HG02938 (cell line): ENCODE measurements around the gene USP2.

Experiments used
- ATAC-seq: cut with Tn5 transposase; IDR thresholded peaks from one replicate; pipeline ENCODE4 v1.9.1; 2021; ENCODE audit warnings: mild to moderate bottlenecking, moderate library complexity; ENCODE audit not compliant: unreplicated experiment

The USP2 gene

DNA sequence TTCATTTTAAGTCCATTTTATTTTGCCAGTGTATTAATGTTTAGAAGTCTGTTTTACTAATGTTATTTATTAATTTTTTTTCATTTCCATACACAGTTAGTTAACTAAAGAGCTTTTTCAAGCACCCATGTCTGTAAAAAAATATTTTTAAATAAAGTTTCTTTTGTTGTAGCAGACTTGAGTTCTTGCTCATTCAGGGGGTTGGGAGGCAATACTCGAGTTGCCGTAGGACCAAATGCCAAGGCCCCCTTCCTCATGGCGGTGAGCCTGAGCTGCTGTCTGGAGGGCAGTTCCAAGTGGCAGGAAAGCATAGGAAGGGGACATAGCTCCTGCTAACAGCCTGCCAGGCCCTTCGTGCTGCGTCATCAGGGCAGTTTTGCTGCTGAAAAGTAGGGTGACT lies 73.5 kb downstream of the USP2 start:
- no peak for ATAC-seq

DNA sequence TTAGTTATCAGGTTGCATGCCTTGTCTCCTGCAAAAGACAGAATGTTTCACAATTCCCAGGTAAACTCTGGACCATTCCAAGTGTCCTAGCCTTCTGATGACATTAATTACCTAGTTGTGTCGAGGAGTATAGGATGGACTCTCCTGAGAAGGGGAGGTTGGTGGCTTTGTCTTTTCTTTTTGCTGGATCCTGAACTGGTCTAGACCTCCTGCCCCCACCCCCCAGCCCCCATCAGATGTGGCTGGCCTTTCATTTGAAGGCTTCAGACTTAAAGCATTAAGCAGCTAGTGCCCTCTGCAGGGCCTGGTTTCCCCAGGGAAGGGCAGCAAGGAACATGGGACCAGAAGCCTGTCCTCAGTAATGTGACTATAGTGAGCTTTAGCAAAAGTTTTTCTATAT lies 74.3 kb downstream of the USP2 start:
- ATAC-seq: no peak

DNA sequence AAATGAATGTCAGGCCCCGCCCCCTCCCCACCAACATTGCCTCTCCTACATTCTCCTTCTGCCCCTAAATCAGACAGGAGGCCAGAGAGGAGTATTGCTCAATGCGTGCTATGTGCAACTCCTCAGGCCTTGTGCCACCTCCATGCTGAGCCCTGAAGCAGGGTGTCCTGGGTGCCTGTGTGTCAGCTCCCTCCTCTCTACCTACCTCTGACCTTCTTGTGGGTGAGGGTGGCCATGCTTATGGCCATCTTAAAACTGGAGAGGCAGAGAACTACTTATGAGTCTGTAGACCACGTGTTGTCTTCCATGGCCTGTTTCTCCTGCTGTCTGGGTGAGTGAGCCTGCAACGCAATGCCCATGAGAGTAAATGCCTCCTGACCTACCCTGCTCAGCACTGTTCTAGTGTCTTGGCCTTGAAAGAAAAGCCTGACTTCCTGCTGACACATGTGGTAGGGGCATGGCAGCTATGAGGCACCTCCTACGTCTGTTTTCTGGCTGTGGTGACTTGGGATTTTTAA lies 75.1 kb downstream of the USP2 start:
- no peak for ATAC-seq

DNA sequence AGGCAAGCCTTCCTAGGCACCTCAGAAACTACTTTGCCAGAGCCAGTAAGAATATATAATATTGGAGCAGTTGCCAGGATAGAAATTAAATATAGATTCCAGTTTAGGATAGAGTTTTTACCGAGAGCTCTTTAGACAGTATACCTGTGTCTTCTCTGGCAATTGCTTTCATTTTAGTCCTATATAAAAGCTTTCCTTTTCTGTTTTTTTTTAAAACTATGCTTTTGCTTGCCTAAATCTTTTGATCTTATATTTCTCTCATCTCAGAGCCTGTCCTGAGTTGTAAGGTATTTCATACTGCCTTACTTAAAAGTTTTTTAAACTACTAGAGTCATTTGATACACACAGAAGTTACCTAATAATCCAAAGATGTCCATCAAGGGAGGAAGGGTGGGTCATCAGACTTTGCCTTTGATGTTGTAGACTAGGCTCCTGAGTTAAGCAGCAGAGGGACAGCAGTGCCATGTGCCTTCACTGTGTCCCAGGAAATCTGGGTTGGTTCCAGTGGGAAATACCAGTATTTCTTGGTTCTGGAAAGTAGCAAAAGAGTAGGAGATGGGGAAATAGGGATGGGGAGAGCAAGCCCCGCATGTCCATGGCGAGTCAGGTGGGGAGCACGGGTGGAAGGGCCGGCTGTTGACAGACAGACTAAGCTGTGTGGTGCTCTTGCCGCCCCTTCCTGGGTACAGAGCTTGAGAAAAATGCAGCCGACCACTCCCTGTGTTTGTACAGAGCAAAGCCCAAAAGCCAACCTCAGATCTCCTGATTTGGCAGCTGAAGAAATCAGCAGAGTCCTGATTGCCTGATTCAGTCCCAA lies 75.7 kb downstream of the USP2 start:
- no peak for ATAC-seq
